Dermis microvascular lymphatic vessel endothelial cell (primary cell): ENCODE results near the gene RSPH1. TPM values are rescaled to one million over a fixed set of nuclear protein-coding genes. Genes with fewer than 3 reads are reported as not detected.

Experiments
- DNase-seq, 2 donors: peaks; one replicate each; pipeline versions ENCODE4 v3.0.0 to v3.0.0-alpha.2; 2010; ENCODE audit warnings: low read depth in 2 of 2
- total RNA-seq: library from RNA; depleted of rRNA; stranded (reverse); fragments of >200 nt; gene quantifications from 2 replicates; pipeline ENCODE4 v1.2.1, GENCODE V29; 2014

Gene RSPH1
- total RNA-seq, 1 donor from 2014 or later = not detected

GRCh38 chr21:42513985-42514882, 18.2 kb upstream of the RSPH1 start:
- peak in 1 of 2 donors; percentile 37 for DNase-seq

- DNase-seq = no peak
Measured at GRCh38 chr21:42513151-42513984, 17.3 kb upstream of the RSPH1 start, which contains the start of gene SLC37A1. Gene SLC37A1 (plus strand): TSS chr21:42513852. CDS start chr21:42518455, 4,603 bp downstream.

GRCh38 chr21:42512346-42513034, 16.5 kb upstream of the RSPH1 start:
- no peak for DNase-seq

GRCh38 chr21:42509244-42509643, 13.2 kb upstream of the RSPH1 start:
- DNase-seq = peak in 1 of 2 donors; percentile 29

GRCh38 chr21:42508371-42508770, 12.3 kb upstream of the RSPH1 start:
- no peak for DNase-seq

GRCh38 chr21:42507418-42507817, 11.4 kb upstream of the RSPH1 start:
- DNase-seq = no peak

- no peak for DNase-seq
Measured at GRCh38 chr21:42505090-42505726, 9.2 kb upstream of the RSPH1 start.

GRCh38 chr21:42503711-42504110, 7.7 kb upstream of the RSPH1 start:
- DNase-seq = no peak

GRCh38 chr21:42500736-42501135, 4.7 kb upstream of the RSPH1 start:
- no peak for DNase-seq

- DNase-seq = no peak
Measured at GRCh38 chr21:42500225-42500624, 4.2 kb upstream of the RSPH1 start.

GRCh38 chr21:42499444-42500112, 3.6 kb upstream of the RSPH1 start:
- no peak for DNase-seq

GRCh38 chr21:42498012-42498411, 2.0 kb upstream of the RSPH1 start:
- DNase-seq = no peak

GRCh38 chr21:42496839-42497202, 797 bp upstream of the RSPH1 start:
- DNase-seq = no peak

GRCh38 chr21:42495765-42496119, 282 bp downstream of the RSPH1 start:
- no peak for DNase-seq

GRCh38 chr21:42495027-42495426, 997 bp downstream of the RSPH1 start:
- no peak for DNase-seq

GRCh38 chr21:42493109-42494060, 2.6 kb downstream of the RSPH1 start:
- no peak for DNase-seq

GRCh38 chr21:42492201-42492600, 3.8 kb downstream of the RSPH1 start:
- no peak for DNase-seq

GRCh38 chr21:42491328-42491727, 4.7 kb downstream of the RSPH1 start:
- DNase-seq = no peak

GRCh38 chr21:42490720-42491119, 5.3 kb downstream of the RSPH1 start:
- no peak for DNase-seq

GRCh38 chr21:42489991-42490390, 6.0 kb downstream of the RSPH1 start:
- DNase-seq = no peak
